Kidney epithelial cell (primary cell): ENCODE results near the gene ARL15. TPM values are rescaled to one million over a fixed set of nuclear protein-coding genes. Genes with fewer than 3 reads are reported as not detected.

Experiments
- DNase-seq: peaks from one replicate; pipeline ENCODE4 v3.0.0-alpha.2; 2010; ENCODE audit warnings: low read depth
- H3K27me3 ChIP-seq: 2 replicates; pipeline ENCODE4 v1.6.0; 2011; ENCODE audit warnings: low read length; ENCODE audit not compliant: control insufficient read depth, insufficient read depth
- H3K36me3 ChIP-seq: 2 replicates; pipeline ENCODE4 v1.5.1; 2011; ENCODE audit warnings: low read length; ENCODE audit not compliant: control insufficient read depth, insufficient read depth
- H3K4me3 ChIP-seq: 2 replicates; pipeline ENCODE4 v1.5.1; 2011; ENCODE audit warnings: low read depth, mild to moderate bottlenecking, control low read depth, low read length
- CTCF ChIP-seq: IDR thresholded peaks from 2 replicates; pipeline ENCODE4 v1.5.1; 2011; ENCODE audit warnings: mild to moderate bottlenecking, moderate library complexity, low read length, control low read depth, inconsistent platforms; ENCODE audit not compliant: insufficient read depth, poor library complexity, severe bottlenecking
- total RNA-seq: library from RNA; depleted of rRNA; stranded (reverse); fragments of >200 nt; gene quantifications from 2 replicates; pipeline ENCODE4 v1.2.3, GENCODE V29; 2015

Gene ARL15
- total RNA-seq, 1 donor from 2014 or later: 9.7 TPM

DNA sequence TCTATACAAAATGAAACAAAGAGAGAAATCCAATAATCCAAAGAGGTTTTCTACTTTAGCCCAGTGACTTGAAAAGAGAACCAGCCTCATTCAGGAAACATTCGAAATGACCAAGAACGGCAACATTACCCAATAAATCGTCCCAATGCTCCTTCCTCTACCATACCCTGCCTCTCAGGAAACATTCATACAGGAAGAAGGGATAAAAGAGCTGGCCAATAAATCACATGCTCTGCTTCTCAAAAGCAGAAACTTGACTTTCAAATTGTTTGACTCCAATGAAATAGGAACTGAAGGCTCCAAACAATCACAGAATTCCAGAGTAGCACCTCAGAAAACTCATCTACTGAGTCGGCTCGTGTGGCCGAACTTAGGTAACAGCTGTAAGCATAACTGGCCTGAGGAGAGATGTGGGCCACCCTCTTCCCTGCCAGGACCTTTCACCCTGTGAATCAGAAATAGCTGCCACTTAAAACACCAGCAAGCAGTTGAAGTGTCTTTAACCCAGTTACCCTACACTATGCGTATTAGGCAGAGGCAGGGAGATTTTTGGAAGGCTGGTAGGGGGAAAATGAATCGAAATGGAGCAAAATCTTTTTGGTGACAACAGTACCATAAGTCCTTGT lies 14.6 kb downstream of the ARL15 start:
- no peak overlapping the region for H3K4me3 ChIP-seq
- no peak for TF ChIP-seq CTCF
- no peaks in the 10 kb centered on the region for H3K36me3 ChIP-seq
- H3K27me3 ChIP-seq: no peaks in the 10 kb centered on the region
- no peak for DNase-seq

DNA sequence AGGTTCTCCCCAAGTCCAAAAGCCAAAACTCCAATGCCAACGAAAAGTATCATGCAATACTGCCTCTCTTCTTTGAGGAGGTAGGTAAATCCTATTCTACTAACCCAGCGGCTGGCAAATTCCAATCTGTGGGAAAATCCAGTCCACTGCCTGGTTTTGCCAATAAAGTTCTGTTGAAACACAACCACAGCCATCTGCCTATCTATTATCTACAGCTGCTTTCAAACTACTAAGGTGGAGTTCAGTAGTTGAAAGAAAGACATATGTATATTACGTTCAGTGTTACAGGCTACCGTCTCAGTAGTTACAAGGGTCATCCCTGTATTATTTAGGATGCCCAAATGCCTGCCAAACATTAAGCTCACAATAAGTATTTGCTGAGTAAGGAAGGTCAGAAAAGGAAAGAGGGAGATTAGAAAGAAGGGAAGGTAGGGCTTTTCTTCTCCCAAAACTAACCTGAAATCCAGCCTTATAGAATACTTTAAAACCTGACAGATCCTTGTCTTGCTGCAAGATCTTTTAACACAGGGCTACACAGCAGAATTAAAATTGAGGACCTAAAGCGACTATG lies 16.2 kb downstream of the ARL15 start:
- TF ChIP-seq CTCF: no peak
- H3K27me3 ChIP-seq: no peaks in the 10 kb centered on the region
- H3K36me3 ChIP-seq: no peaks in the 10 kb centered on the region
- DNase-seq: no peak
- no peak overlapping the region for H3K4me3 ChIP-seq

DNA sequence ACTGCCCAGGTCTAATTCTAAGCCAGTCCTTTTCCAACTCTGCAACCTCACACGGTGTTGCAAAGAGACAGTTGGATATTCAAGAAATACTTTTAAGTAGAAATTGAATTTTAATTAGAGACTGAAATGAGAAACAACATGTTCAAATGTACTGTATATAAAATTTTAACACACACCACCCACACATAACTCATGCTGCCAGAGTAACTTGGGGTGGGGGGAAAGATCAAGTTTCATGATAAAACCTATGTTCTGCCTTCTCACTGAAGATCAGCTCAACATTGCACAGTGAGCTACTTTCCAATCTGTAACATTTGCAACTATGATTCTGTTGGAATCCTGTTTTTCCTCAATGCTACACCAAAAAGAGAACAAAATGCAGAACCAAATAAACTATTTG lies 17.5 kb downstream of the ARL15 start:
- DNase-seq: no peak
- TF ChIP-seq CTCF: no peak
- no peaks in the 10 kb centered on the region for H3K27me3 ChIP-seq
- H3K36me3 ChIP-seq: no peaks in the 10 kb centered on the region
- H3K4me3 ChIP-seq: no peak overlapping the region

DNA sequence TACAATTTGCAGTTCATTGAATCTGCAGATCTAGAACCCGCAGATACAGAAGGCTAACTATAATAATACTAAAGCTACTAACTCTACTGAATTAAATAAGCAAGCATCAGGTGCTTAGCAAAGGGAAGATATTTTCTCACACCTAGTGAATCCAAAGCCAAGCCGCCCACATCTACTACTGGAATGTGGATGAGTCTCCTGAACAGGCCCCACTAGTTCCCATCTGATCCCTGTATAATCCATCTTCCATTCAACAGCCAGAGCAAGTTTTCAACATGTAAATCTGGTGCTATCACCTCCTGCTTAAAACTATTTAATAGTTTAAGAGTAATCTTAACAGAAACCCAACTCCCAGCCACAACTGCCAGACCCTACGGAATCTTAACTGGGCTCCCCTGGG lies 18.9 kb downstream of the ARL15 start:
- no peak for TF ChIP-seq CTCF
- H3K27me3 ChIP-seq: no peaks in the 10 kb centered on the region

GRCh38 chr5:54289769-54290168 lies 20.6 kb downstream of the ARL15 start:
- no peak for DNase-seq
- H3K36me3 ChIP-seq: no peaks in the 10 kb centered on the region
- H3K27me3 ChIP-seq: no peaks in the 10 kb centered on the region
- no peak overlapping the region for H3K4me3 ChIP-seq
- TF ChIP-seq CTCF: no peak

More for the DNA sequence above, 18.9 kb downstream of the ARL15 start:
- no peak for DNase-seq
- H3K4me3 ChIP-seq: no peak overlapping the region
- no peaks in the 10 kb centered on the region for H3K36me3 ChIP-seq
